Activated naive CD4-positive, alpha-beta T cell treated with anti-CD3 and anti-CD28 coated beads for 36 hours (primary cell): ENCODE results near the gene LGALS8. TPM values are rescaled to one million over a fixed set of nuclear protein-coding genes. Genes with fewer than 3 reads are reported as not detected.
"Not testable (repeated sequence)": the region's sequence is repeated elsewhere in the genome, so short reads cannot be mapped to it uniquely, and the experiment has no call there.

Experiments
- CTCF ChIA-PET: fragments of 350-600 bp; sonication (Branson Sonifier 250); formaldehyde crosslinking; loops from one replicate; lab custom pipeline; 2021; ENCODE audit warnings: antibody characterized with exemption; lab: Charles Lee
- DNase-seq: peaks from one replicate; pipeline ENCODE4 v3.0.0-alpha.2; 2020
- H3K27ac Mint-ChIP-seq: one replicate; pipeline ENCODE4 v1.8.0; 2021; ENCODE audit warnings: mild to moderate bottlenecking, mixed read lengths
- H3K27me3 Mint-ChIP-seq: one replicate; pipeline ENCODE4 v1.8.0; 2021; ENCODE audit warnings: low read depth, mixed read lengths
- H3K36me3 Mint-ChIP-seq: one replicate; pipeline ENCODE4 v1.8.0; 2021; ENCODE audit warnings: low read depth, mixed read lengths
- H3K4me1 Mint-ChIP-seq: one replicate; pipeline ENCODE4 v1.8.0; 2021; ENCODE audit warnings: low read depth, mixed read lengths
- H3K4me3 Mint-ChIP-seq: one replicate; pipeline ENCODE4 v1.8.0; 2021; ENCODE audit warnings: mild to moderate bottlenecking, moderate library complexity, mixed read lengths
- H3K9me3 Mint-ChIP-seq: one replicate; pipeline ENCODE4 v1.8.0; 2021; ENCODE audit warnings: mixed read lengths
- intact Hi-C: fragments of 100-400 bp; cut with micrococcal nuclease; formaldehyde crosslinking; loops from one replicate; pipeline ENCODE4 v1.15.1; 2023
- total RNA-seq, 2 experiments: library from RNA; stranded (reverse); gene quantifications; one replicate each; pipeline ENCODE4 v1.2.3, GENCODE V29; 2021

LGALS8 gene
- 10 to 100 TPM; 78.6 to 89.4 TPM for total RNA-seq

GRCh38 chr1:236523704-236524141 is at the start of gene LGALS8:
Gene LGALS8 (plus strand): TSS chr1:236523982. CDS start chr1:236526071, 2,089 bp downstream.
- peak within 1 kb of the TSS; percentile 97 for H3K27ac Mint-ChIP-seq
- CTCF ChIA-PET, result no interaction called here
- no peaks in the 10 kb centered on the region for H3K27me3 Mint-ChIP-seq
- intact Hi-C loops, result loop anchor here (1.0 to 10.0 kb wide), 6 partner anchors 11 to 1361 kb away; partner anchors contain the start of genes HEATR1, LYST, MTR and RBM34
- peaks cover 9% of the 10 kb centered on the region for H3K4me1 Mint-ChIP-seq
- H3K4me3 Mint-ChIP-seq, result peak within 1 kb of the TSS; percentile 96
- H3K9me3 Mint-ChIP-seq, result no peaks in the 10 kb centered on the region
- DNase-seq, result peak; percentile 91
- H3K36me3 Mint-ChIP-seq, result peaks cover 16% of the 10 kb centered on the region

GRCh38 chr1:236476019-236476418 is 47.8 kb upstream of the LGALS8 start:
- Mint-ChIP-seq H3K4me1 (no peaks in the 10 kb centered on the region), H3K27ac (no peak overlapping the region), H3K36me3 (no peaks in the 10 kb centered on the region), H3K9me3 (no peaks in the 10 kb centered on the region), H3K4me3 (no peak overlapping the region), H3K27me3 (no peaks in the 10 kb centered on the region)
- intact Hi-C loops, result no loop called here
- DNase-seq, result no peak
- CTCF ChIA-PET, result interaction anchor here (0.6 to 0.9 kb wide), 4 partner anchors 10 to 190 kb away, joined by 3 to 4 read pairs (median 3); no protein-coding TSS in a partner anchor

GRCh38 chr1:236480758-236481436 is 42.9 kb upstream of the LGALS8 start:
- Mint-ChIP-seq H3K4me1 (no peaks in the 10 kb centered on the region), H3K27ac (no peak overlapping the region), H3K4me3 (no peak overlapping the region), H3K9me3 (no peaks in the 10 kb centered on the region), H3K36me3 (no peaks in the 10 kb centered on the region), H3K27me3 (no peaks in the 10 kb centered on the region)
- DNase-seq, result no peak
- CTCF ChIA-PET, result no interaction called here
- intact Hi-C loops, result no loop called here

GRCh38 chr1:236484310-236484971 is 39.3 kb upstream of the LGALS8 start:
- Mint-ChIP-seq H3K36me3 (no peaks in the 10 kb centered on the region), H3K27ac (no peak overlapping the region), H3K9me3 (no peaks in the 10 kb centered on the region), H3K27me3 (no peaks in the 10 kb centered on the region), H3K4me1 (no peaks in the 10 kb centered on the region), H3K4me3 (no peak overlapping the region)
- DNase-seq, result no peak
- CTCF ChIA-PET, result interaction anchor here (0.5 kb wide), 1 partner anchor 13 kb away, joined by 4 read pairs; no protein-coding TSS in a partner anchor
- intact Hi-C loops, result no loop called here

- CTCF ChIA-PET, result interaction anchor here (0.6 to 1.3 kb wide), 5 partner anchors 10 to 105 kb away, joined by 3 to 5 read pairs (median 3); no protein-coding TSS in a partner anchor
- DNase-seq, result no peak
- H3K4me1 Mint-ChIP-seq, result no peaks in the 10 kb centered on the region
- no peaks in the 10 kb centered on the region for H3K9me3 Mint-ChIP-seq
- H3K27me3 Mint-ChIP-seq, result peaks cover 3% of the 10 kb centered on the region
- H3K4me3 Mint-ChIP-seq, result no peak overlapping the region
- H3K27ac Mint-ChIP-seq, result no peak overlapping the region
- intact Hi-C loops, result no loop called here
- no peaks in the 10 kb centered on the region for H3K36me3 Mint-ChIP-seq
Measured at GRCh38 chr1:236486356-236487002, 37.3 kb upstream of the LGALS8 start.

GRCh38 chr1:236489161-236489560 is 34.6 kb upstream of the LGALS8 start:
- intact Hi-C loops, H3K36me3 Mint-ChIP-seq, H3K4me1 Mint-ChIP-seq, H3K4me3 Mint-ChIP-seq, DNase-seq, H3K27ac Mint-ChIP-seq, H3K9me3 Mint-ChIP-seq, H3K27me3 Mint-ChIP-seq: not testable (repeated sequence)
- CTCF ChIA-PET, result interaction anchor here (0.5 to 0.9 kb wide), 5 partner anchors 13 to 422 kb away, joined by 3 to 4 read pairs (median 4); no protein-coding TSS in a partner anchor

GRCh38 chr1:236489710-236490377 is 33.9 kb upstream of the LGALS8 start:
- no peaks in the 10 kb centered on the region for H3K9me3 Mint-ChIP-seq
- H3K4me3 Mint-ChIP-seq, result no peak overlapping the region
- H3K27me3 Mint-ChIP-seq, result peaks cover 6% of the 10 kb centered on the region
- H3K27ac Mint-ChIP-seq, result no peak overlapping the region
- DNase-seq, result no peak
- no peaks in the 10 kb centered on the region for H3K4me1 Mint-ChIP-seq
- CTCF ChIA-PET, result interaction anchor here (0.5 to 1.2 kb wide), 7 partner anchors 14 to 422 kb away, joined by 3 to 4 read pairs (median 3); no protein-coding TSS in a partner anchor
- no peaks in the 10 kb centered on the region for H3K36me3 Mint-ChIP-seq
- intact Hi-C loops, result loop anchor here (1.0 kb wide), 3 partner anchors 96 to 387 kb away; partner anchors contain the start of gene EDARADD

GRCh38 chr1:236491469-236492136 is 32.2 kb upstream of the LGALS8 start:
- Mint-ChIP-seq H3K36me3 (no peaks in the 10 kb centered on the region), H3K27ac (no peak overlapping the region), H3K4me3 (no peak overlapping the region), H3K9me3 (no peaks in the 10 kb centered on the region), H3K27me3 (peaks cover 8% of the 10 kb centered on the region), H3K4me1 (no peaks in the 10 kb centered on the region)
- DNase-seq, result no peak
- CTCF ChIA-PET, result interaction anchor here (0.6 to 1.7 kb wide), 6 partner anchors 10 to 387 kb away, joined by 3 to 10 read pairs (median 4); no protein-coding TSS in a partner anchor
- intact Hi-C loops, result no loop called here

- no peaks in the 10 kb centered on the region for H3K36me3 Mint-ChIP-seq
- peaks cover 9% of the 10 kb centered on the region for H3K27me3 Mint-ChIP-seq
- no peak for DNase-seq
- no peak overlapping the region for H3K27ac Mint-ChIP-seq
- intact Hi-C loops, result no loop called here
- H3K4me3 Mint-ChIP-seq, result no peak overlapping the region
- CTCF ChIA-PET, result interaction anchor here (0.6 to 1.7 kb wide), 3 partner anchors 35 to 388 kb away, joined by 4 to 10 read pairs (median 4); no protein-coding TSS in a partner anchor
- H3K4me1 Mint-ChIP-seq, result no peaks in the 10 kb centered on the region
- no peaks in the 10 kb centered on the region for H3K9me3 Mint-ChIP-seq
Measured at GRCh38 chr1:236492378-236492777, 31.4 kb upstream of the LGALS8 start.

GRCh38 chr1:236494082-236494481 is 29.7 kb upstream of the LGALS8 start:
- intact Hi-C loops, result no loop called here
- no peaks in the 10 kb centered on the region for H3K36me3 Mint-ChIP-seq
- DNase-seq, result no peak
- H3K9me3 Mint-ChIP-seq, result no peaks in the 10 kb centered on the region
- no peaks in the 10 kb centered on the region for H3K4me1 Mint-ChIP-seq
- no peak overlapping the region for H3K4me3 Mint-ChIP-seq
- peaks cover 9% of the 10 kb centered on the region for H3K27me3 Mint-ChIP-seq
- CTCF ChIA-PET, result no interaction called here
- H3K27ac Mint-ChIP-seq, result no peak overlapping the region
